Testis (tissue), 3 donors: ENCODE measurements around the gene IER3. TPM values are rescaled to one million over a fixed set of nuclear protein-coding genes. Genes with fewer than 3 reads are reported as not detected.

Experiments used
- DNase-seq: peaks from one replicate; pipeline ENCODE4 v3.0.0-alpha.2; 2019
- H3K27ac ChIP-seq, 2 donors: fragments of 200-600 bp; sonication (generic); one replicate each; pipeline ENCODE4 v1.5.1; 2019
- H3K27me3 ChIP-seq: fragments of 200-600 bp; sonication (generic); one replicate; pipeline ENCODE4 v1.5.1; 2019
- H3K36me3 ChIP-seq: fragments of 200-600 bp; sonication (generic); one replicate; pipeline ENCODE4 v1.5.1; 2017; ENCODE audit warnings: low read depth; ENCODE audit errors: missing control alignments
- H3K4me1 ChIP-seq: fragments of 200-600 bp; sonication (generic); one replicate; pipeline ENCODE4 v1.5.1; 2019
- H3K4me3 ChIP-seq, 2 donors: fragments of 200-600 bp; sonication (generic); one replicate each; pipeline ENCODE4 v1.5.1; 2017 to 2019
- H3K9me3 ChIP-seq: fragments of 200-600 bp; sonication (generic); one replicate; pipeline ENCODE4 v1.5.1; 2017
- POLR2A ChIP-seq: fragments of 450-650 bp; IDR thresholded peaks from one replicate; pipeline ENCODE4 v1.6.1; 2017; ENCODE audit warnings: antibody characterized with exemption, mild to moderate bottlenecking, moderate library complexity
- WGBS, 2 donors: methylation state at CpG; one replicate each; pipeline ENCODE4 v1.1.5; 2018; 5-methylcytosine and 5-hydroxymethylcytosine counted together
- intact Hi-C: fragments of 100-400 bp; cut with DNase I; formaldehyde crosslinking; loops from one replicate; pipeline ENCODE4 v1.15.1; 2023; ENCODE audit warnings: low total_unique reads
- polyA plus RNA-seq: library from polyadenylated mRNA; stranded (reverse); fragments of 350-450 nt; fragmentation: Illumina TruSeq; extraction: RNeasy Lipid Tissue Mini Kit (QIAGEN cat#74804); gene quantifications from one replicate; pipeline ENCODE4 v1.2.3, GENCODE V29; 2014; ENCODE audit warnings: low read depth, low replicate concordance; ENCODE audit not compliant: insufficient read depth
- total RNA-seq, 2 donors: library from RNA; depleted of rRNA; stranded (reverse); fragments of >200 nt; gene quantifications; one replicate each; pipeline ENCODE4 v1.2.3, GENCODE V29; 2016
- TF ChIP-seq, protein P1 (sequence below), 3 experiments: fragments of 450-650 bp in 2 of 3; fragments of 200-600 bp in 1 of 3; sonication (generic) in 1 of 3; IDR thresholded peaks; one replicate each; pipeline ENCODE4 v1.5.1; 2016 to 2019; ENCODE audit warnings: antibody characterized with exemption in 3 of 3, mild to moderate bottlenecking in 2 of 3, moderate library complexity in 1 of 3

Gene IER3
- total and polyA plus RNA-seq, 3 donors from 2014 or later, result 1.4 to 11.1 (median 7.7) TPM

DNA sequence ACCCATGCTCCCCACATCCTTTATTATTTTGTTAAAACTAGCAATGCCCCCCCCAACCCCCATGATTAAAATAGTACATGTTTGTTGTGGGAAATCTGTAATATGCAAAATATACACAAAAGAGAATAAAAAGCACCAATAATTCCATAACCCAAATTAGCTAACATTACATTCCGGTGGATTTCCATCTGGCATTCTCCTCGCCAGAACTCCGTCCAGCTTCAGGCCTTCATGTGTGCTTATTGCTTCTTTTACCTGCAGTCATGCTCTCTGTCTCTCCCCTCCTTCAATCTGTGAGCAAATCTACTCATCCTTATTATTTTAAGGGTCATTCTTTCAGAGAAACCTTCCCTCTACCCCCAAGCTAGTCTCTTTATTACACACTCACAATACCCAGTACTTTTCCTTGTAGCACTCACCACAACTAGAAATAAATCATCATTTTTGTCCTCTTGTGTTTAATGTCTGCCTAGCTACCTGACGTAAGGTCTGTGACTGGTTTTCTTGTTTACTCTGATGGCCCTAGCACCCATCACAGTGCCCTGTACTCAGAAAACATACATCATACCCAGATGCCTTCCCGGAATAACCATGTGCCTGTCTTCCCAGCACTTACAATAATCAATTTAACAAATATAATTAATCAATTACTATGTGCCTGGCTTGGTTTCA, 25.6 kb upstream of the IER3 start:
- Histone ChIP-seq H3K9me3 (no peaks in the 10 kb centered on the region), H3K4me3 (no peak overlapping the region), H3K36me3 (no peaks in the 10 kb centered on the region), H3K27ac (no peak overlapping the region), H3K4me1 (peaks cover 3% of the 10 kb centered on the region), H3K27me3 (no peaks in the 10 kb centered on the region)
- DNase-seq, result no peak
- no peak for TF ChIP-seq POLR2A
- TF ChIP-seq, protein P1, sequence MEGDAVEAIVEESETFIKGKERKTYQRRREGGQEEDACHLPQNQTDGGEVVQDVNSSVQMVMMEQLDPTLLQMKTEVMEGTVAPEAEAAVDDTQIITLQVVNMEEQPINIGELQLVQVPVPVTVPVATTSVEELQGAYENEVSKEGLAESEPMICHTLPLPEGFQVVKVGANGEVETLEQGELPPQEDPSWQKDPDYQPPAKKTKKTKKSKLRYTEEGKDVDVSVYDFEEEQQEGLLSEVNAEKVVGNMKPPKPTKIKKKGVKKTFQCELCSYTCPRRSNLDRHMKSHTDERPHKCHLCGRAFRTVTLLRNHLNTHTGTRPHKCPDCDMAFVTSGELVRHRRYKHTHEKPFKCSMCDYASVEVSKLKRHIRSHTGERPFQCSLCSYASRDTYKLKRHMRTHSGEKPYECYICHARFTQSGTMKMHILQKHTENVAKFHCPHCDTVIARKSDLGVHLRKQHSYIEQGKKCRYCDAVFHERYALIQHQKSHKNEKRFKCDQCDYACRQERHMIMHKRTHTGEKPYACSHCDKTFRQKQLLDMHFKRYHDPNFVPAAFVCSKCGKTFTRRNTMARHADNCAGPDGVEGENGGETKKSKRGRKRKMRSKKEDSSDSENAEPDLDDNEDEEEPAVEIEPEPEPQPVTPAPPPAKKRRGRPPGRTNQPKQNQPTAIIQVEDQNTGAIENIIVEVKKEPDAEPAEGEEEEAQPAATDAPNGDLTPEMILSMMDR (IDR thresholded peaks at IDR 0.05), result no peak
- intact Hi-C loops, result no loop called here
- 72 to 77% methylated on average over 5 of the region's 5 CpGs for WGBS, 2 donors

DNA sequence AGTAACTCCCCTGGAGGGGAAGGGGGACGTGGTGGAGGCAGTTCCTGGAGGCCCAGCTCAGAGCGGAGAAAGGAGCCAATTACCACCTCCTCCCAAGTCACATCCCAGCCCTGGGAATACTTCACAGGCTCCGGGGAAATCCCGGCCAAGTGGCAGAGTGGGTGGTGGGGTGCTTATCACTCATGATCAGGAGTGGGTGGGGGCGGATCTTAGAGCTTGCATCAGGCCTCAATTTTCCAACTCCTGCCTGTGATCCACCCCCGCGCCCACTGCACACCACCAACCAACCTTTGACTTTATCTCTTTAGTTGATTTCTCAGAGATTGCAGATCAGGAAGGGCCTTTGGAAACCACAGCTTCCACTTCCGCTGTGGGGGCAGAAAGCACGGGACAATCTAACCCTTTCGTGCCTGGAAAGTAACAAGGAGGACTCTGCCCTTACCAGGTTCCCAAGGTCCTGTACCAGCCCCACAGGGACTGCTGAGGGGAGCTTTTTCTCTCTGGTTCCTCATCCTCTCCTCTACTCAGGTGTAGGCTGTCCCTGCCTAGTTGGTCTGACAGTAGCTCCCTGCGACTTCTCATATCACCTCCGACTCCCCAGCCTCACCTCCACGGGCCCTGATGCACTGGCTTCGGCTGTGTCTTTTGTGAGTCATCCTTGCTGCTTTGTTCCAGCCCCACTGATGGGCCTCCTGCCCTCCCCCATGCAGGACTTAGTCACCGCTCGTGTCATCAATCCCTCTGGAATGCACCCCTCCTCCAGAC, 24.9 kb upstream of the IER3 start:
- no peak overlapping the region for H3K27ac ChIP-seq
- H3K36me3 ChIP-seq, result no peaks in the 10 kb centered on the region
- H3K9me3 ChIP-seq, result no peaks in the 10 kb centered on the region
- 42 to 52% methylated on average over 11 to 16 of the region's 16 CpGs for WGBS, 2 donors
- H3K4me1 ChIP-seq, result peaks cover 3% of the 10 kb centered on the region
- H3K4me3 ChIP-seq, result no peak overlapping the region
- H3K27me3 ChIP-seq, result no peaks in the 10 kb centered on the region
- no peak for TF ChIP-seq POLR2A
- TF ChIP-seq, protein P1 (IDR thresholded peaks at IDR 0.05), result no peak
- DNase-seq, result no peak
- intact Hi-C loops, result no loop called here

DNA sequence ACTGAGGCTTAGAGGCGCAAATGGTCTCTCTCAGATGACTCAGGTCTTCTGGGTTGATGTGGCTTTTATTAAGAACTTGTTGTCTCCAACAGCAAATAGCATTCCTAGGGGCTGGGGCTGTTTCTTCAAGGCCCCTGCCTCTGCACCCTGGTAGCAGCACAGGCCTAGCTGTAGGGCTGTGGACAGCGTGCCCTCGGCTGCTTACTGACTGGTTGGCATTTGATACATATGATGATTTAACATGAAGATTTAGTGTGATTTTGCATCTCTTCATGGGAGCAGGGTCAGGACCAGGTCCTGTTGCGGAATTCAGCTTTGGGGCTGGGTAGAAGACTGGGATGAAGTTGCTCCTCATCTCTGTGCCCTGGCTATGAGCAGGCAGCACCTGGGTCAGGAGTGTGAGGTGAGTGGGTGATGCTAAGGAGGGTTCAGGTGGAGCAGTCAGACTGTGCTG, 24.3 kb upstream of the IER3 start:
- TF ChIP-seq, protein P1 (IDR thresholded peaks at IDR 0.05), result no peak
- TF ChIP-seq POLR2A, result no peak
- Histone ChIP-seq H3K4me1 (peaks cover 7% of the 10 kb centered on the region), H3K36me3 (no peaks in the 10 kb centered on the region), H3K27ac (no peak overlapping the region), H3K4me3 (no peak overlapping the region), H3K9me3 (no peaks in the 10 kb centered on the region), H3K27me3 (no peaks in the 10 kb centered on the region)
- DNase-seq, result no peak
- intact Hi-C loops, result no loop called here
- 86 to 88% methylated on average over 4 of the region's 4 CpGs for WGBS, 2 donors

DNA sequence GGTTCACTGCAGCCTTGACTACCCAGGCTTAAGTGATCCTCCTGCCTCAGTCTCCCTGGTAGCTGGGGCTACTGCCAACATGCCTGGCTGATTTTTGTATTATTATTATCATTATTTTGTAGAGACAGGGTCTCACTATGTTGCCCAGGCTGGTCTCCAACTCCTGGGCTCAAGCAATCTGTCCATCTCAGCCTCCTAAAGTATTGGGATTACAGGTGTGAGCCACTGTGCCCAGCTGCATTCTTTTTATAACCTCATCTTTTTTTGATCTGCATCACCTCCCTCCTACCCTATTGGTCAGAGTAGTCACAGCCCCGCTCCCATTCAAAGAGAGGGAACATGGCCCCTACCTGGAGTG, 23.6 kb upstream of the IER3 start:
- no peak for DNase-seq
- Histone ChIP-seq H3K27ac (no peak overlapping the region), H3K4me3 (no peak overlapping the region), H3K4me1 (peaks cover 7% of the 10 kb centered on the region), H3K36me3 (no peaks in the 10 kb centered on the region), H3K9me3 (no peaks in the 10 kb centered on the region), H3K27me3 (no peaks in the 10 kb centered on the region)
- WGBS, 2 donors, result 88 to 100% methylated on average over 1 of the region's 1 CpG
- TF ChIP-seq, protein P1 (IDR thresholded peaks at IDR 0.05), result no peak
- TF ChIP-seq POLR2A, result no peak
- intact Hi-C loops, result no loop called here
